H1 (cell line): ENCODE data around the gene F8. TPM values are rescaled to one million over a fixed set of nuclear protein-coding genes. Genes with fewer than 3 reads are reported as not detected.

Source experiments
- SP1 ChIP-seq: IDR thresholded peaks from 2 replicates; pipeline ENCODE4 v1.6.1; 2011; ENCODE audit warnings: low read depth, low read length
- SUZ12 ChIP-seq: fragments of 200-600 bp; sonication (generic); IDR thresholded peaks from 2 replicates; pipeline ENCODE4 v1.6.1; 2012; ENCODE audit warnings: mild to moderate bottlenecking, inconsistent platforms, low read length, moderate library complexity, mixed read lengths
- polyA plus RNA-seq, 7 experiments: library from polyadenylated mRNA; depleted of rRNA in 3 of 7; stranded (reverse) in 5 of 7; unstranded in 2 of 7; fragments of >200 nt in 5 of 7; fragments of 200-250 nt in 2 of 7; gene quantifications; 1 replicate in 5 of 7; 2 replicates in 1 of 7; 4 replicates in 1 of 7; pipeline versions ENCODE4 v1.2.1 to v1.2.3, GENCODE V29; 2011 to 2013; ENCODE audit warnings: missing spikeins in 2 of 7, mixed read lengths in 2 of 7
- total RNA-seq: library from RNA; stranded (reverse); fragmentation: NEBNext Ultra II Directional; extraction: Animal tissue kit (Norgen Biotek cat#: 25700); gene quantifications from 2 replicates; pipeline ENCODE4 v1.2.1, GENCODE V29; 2021

F8 gene
- total and polyA plus RNA-seq, 2 of the 8 experiments (the other 6 are each of a cell fraction or from before 2014, with no cell fraction given), result 1.1 to 2.6 TPM

GRCh38 chrX:154988719-154989118, 33.8 kb downstream of the F8 start (continued):
- TF ChIP-seq SUZ12 (no peak), SP1 (no peak)
